Endodermal cell (in vitro differentiated cells): ENCODE results near the gene MTHFS. TPM values are rescaled to one million over a fixed set of nuclear protein-coding genes. Genes with fewer than 3 reads are reported as not detected.

Source experiments
- DNase-seq: peaks from one replicate; pipeline ENCODE4 v3.0.0-alpha.2; 2017
- H3K27ac ChIP-seq: 2 replicates; pipeline ENCODE4 v1.5.1; 2013; ENCODE audit warnings: mild to moderate bottlenecking, low read depth, low read length, moderate library complexity
- H3K27me3 ChIP-seq: 2 replicates; pipeline ENCODE4 v1.6.1; 2013; ENCODE audit warnings: mild to moderate bottlenecking, low read length, moderate library complexity; ENCODE audit not compliant: insufficient read depth, control insufficient read depth, poor library complexity, severe bottlenecking
- H3K36me3 ChIP-seq: 2 replicates; pipeline ENCODE4 v1.7.0; 2013; ENCODE audit warnings: mild to moderate bottlenecking, low read length, moderate library complexity; ENCODE audit not compliant: control insufficient read depth, insufficient read depth
- H3K4me1 ChIP-seq: one replicate; pipeline ENCODE4 v1.7.0; 2013; ENCODE audit warnings: low read length; ENCODE audit not compliant: control insufficient read depth, insufficient read depth
- H3K4me3 ChIP-seq: 2 replicates; pipeline ENCODE4 v1.5.1; 2013; ENCODE audit warnings: mild to moderate bottlenecking, low read length, moderate library complexity
- H3K9ac ChIP-seq: 2 replicates; pipeline ENCODE4 v1.6.1; 2013; ENCODE audit warnings: mild to moderate bottlenecking, low read length, moderate library complexity; ENCODE audit not compliant: poor library complexity, severe bottlenecking; ENCODE audit errors: extremely low read depth
- H3K9me3 ChIP-seq: 2 replicates; pipeline ENCODE4 v1.6.1; 2013; ENCODE audit warnings: mild to moderate bottlenecking, low read length, moderate library complexity; ENCODE audit not compliant: control insufficient read depth
- H3K27ac Mint-ChIP-seq: 2 replicates; pipeline ENCODE4 v1.8.0; 2020; ENCODE audit warnings: mixed read lengths
- H3K27me3 Mint-ChIP-seq: 2 replicates; pipeline ENCODE4 v1.8.0; 2021; ENCODE audit warnings: mild to moderate bottlenecking, mixed read lengths; ENCODE audit not compliant: insufficient read depth
- H3K36me3 Mint-ChIP-seq: 2 replicates; pipeline ENCODE4 v1.8.0; 2020; ENCODE audit warnings: low read depth, mixed read lengths
- H3K4me1 Mint-ChIP-seq: 2 replicates; pipeline ENCODE4 v1.8.0; 2020; ENCODE audit warnings: mixed read lengths
- H3K4me3 Mint-ChIP-seq: 2 replicates; pipeline ENCODE4 v1.8.0; 2020; ENCODE audit warnings: mild to moderate bottlenecking, moderate library complexity, mixed read lengths
- H3K9me3 Mint-ChIP-seq: 2 replicates; pipeline ENCODE4 v1.8.0; 2020; ENCODE audit warnings: mild to moderate bottlenecking, mixed read lengths
- WGBS, 2 experiments: methylation state at CpG; one replicate each; pipeline versions ENCODE4 v1.1.5 to v1.1.7; 2013; ENCODE audit warnings: missing lambda C conversion rate in 2 of 2, mixed read lengths in 1 of 2; ENCODE audit not compliant: insufficient coverage in 1 of 2, insufficient read length in 1 of 2; 5-methylcytosine and 5-hydroxymethylcytosine counted together
- total RNA-seq, 2 donors: library from RNA; stranded (reverse); fragmentation: NEBNext Ultra II Directional in 1 of 2; extraction: Animal tissue kit (Norgen Biotek cat#: 25700) in 1 of 2; gene quantifications; 2 replicates in 1 of 2; 3 replicates in 1 of 2; pipeline ENCODE4 v1.2.1, GENCODE V29; 2021
- TF ChIP-seq, protein P1 (sequence below): fragments of 200-600 bp; sonication (generic); conservative IDR thresholded peaks from 2 replicates; pipeline ENCODE4 v1.5.0; 2021; ENCODE audit warnings: antibody characterized with exemption, mild to moderate bottlenecking

Gene MTHFS
- total RNA-seq, 2 donors from 2014 or later: 28.2 to 33.6 TPM

DNA sequence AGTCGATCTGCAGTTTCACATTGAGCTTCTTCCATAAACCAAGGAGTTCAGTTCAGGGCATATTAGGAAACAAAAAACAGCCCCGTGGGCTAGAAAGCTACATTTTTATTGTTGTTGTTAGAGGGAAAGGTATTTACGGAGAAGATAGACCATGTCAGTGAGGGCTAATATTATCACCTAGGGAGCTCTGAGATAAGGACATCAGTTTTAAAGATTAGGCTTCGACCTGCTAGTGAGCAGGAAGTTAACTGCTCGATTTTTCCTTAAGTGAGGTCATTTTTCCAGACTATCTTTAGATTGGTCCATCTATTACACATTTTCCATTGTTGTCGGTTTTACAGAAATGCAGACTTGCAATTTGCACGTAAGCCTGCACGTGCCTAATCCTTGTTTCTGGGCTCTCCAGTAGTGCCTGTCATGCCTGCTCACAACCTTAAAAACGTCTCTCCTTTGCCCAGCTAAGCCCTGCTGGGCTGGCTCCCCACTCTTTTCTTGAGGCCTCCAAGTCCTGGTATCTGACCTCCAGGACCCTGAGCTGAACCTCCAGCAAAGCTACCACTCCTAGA, 72.6 kb downstream of the MTHFS start:
- Histone ChIP-seq H3K27ac (no peak overlapping the region), H3K9ac (no peak overlapping the region), H3K36me3 (no peaks in the 10 kb centered on the region), H3K27me3 (no peaks in the 10 kb centered on the region), H3K4me1 (peaks cover 7% of the 10 kb centered on the region), H3K4me3 (no peak overlapping the region), H3K9me3 (peaks cover 21% of the 10 kb centered on the region)
- no peak overlapping the region for H3K4me3 Mint-ChIP-seq
- no peaks in the 10 kb centered on the region for H3K27me3 Mint-ChIP-seq
- 74 to 83% methylated on average over 9 of the region's 9 CpGs for WGBS, 2 experiments
- TF ChIP-seq, protein P1, sequence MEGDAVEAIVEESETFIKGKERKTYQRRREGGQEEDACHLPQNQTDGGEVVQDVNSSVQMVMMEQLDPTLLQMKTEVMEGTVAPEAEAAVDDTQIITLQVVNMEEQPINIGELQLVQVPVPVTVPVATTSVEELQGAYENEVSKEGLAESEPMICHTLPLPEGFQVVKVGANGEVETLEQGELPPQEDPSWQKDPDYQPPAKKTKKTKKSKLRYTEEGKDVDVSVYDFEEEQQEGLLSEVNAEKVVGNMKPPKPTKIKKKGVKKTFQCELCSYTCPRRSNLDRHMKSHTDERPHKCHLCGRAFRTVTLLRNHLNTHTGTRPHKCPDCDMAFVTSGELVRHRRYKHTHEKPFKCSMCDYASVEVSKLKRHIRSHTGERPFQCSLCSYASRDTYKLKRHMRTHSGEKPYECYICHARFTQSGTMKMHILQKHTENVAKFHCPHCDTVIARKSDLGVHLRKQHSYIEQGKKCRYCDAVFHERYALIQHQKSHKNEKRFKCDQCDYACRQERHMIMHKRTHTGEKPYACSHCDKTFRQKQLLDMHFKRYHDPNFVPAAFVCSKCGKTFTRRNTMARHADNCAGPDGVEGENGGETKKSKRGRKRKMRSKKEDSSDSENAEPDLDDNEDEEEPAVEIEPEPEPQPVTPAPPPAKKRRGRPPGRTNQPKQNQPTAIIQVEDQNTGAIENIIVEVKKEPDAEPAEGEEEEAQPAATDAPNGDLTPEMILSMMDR: no peak
- H3K36me3 Mint-ChIP-seq: peaks cover 27% of the 10 kb centered on the region
- H3K9me3 Mint-ChIP-seq: peaks cover 18% of the 10 kb centered on the region
- no peak overlapping the region for H3K27ac Mint-ChIP-seq
- DNase-seq: no peak
- peaks cover 16% of the 10 kb centered on the region for H3K4me1 Mint-ChIP-seq

DNA sequence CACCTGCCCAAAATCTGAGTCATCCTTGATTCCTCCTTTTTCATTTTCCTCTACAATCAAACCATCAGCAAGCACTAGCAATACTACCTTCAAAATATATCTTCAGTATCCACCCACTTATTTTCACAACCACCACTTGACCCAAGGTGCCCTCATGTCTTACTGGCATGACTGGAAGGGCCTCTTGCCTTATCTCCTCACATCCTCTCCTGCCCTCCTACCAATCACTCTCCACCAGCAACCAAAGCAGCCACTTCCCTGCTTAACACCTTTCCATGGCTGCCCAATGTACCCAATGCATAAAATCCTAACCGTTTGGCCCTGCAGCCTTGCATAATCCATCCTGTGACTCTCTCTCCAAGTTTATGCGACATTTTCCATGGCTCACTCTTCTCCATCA, 76.0 kb downstream of the MTHFS start:
- no peaks in the 10 kb centered on the region for H3K27me3 Mint-ChIP-seq
- WGBS, 2 experiments: 91 to 95% methylated on average over 2 of the region's 2 CpGs
- H3K9me3 ChIP-seq: peaks cover 20% of the 10 kb centered on the region

DNA sequence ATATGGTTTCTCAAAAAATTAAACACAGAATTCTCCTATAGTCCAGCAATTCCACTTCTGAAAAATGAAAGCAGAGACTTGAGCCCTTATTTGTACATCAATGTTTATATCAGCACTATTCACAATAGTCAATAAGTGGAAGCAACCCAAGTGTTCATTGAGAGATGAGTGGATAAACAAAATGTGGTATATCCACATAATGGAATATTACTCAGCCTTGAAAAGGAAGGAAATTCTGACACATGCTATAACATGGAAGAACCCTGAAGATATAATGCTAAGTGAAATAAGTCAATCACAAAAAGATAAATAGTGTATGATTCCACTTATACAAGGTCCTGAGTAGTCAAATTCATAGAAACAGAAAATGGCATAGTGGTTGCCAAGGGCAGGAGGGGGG, 76.6 kb downstream of the MTHFS start:
- Mint-ChIP-seq H3K27ac (no peak overlapping the region), H3K27me3 (no peaks in the 10 kb centered on the region), H3K36me3 (peaks cover 15% of the 10 kb centered on the region), H3K9me3 (peaks cover 24% of the 10 kb centered on the region), H3K4me3 (no peak overlapping the region), H3K4me1 (peaks cover 12% of the 10 kb centered on the region)
- TF ChIP-seq, protein P1: no peak
- Histone ChIP-seq H3K36me3 (no peaks in the 10 kb centered on the region), H3K9ac (no peak overlapping the region), H3K27me3 (no peaks in the 10 kb centered on the region), H3K4me1 (peaks cover 7% of the 10 kb centered on the region), H3K27ac (no peak overlapping the region), H3K4me3 (peak overlapping the region; percentile 23), H3K9me3 (peaks cover 20% of the 10 kb centered on the region)
- DNase-seq: no peak

More for the DNA sequence above, 76.0 kb downstream of the MTHFS start:
- H3K27ac ChIP-seq: no peak overlapping the region
- no peak overlapping the region for H3K9ac ChIP-seq
- peaks cover 7% of the 10 kb centered on the region for H3K4me1 ChIP-seq
- no peak for DNase-seq
- no peaks in the 10 kb centered on the region for H3K27me3 ChIP-seq
- TF ChIP-seq, protein P1: no peak
- Mint-ChIP-seq H3K36me3 (peaks cover 16% of the 10 kb centered on the region), H3K4me3 (no peak overlapping the region), H3K27ac (no peak overlapping the region), H3K4me1 (peaks cover 12% of the 10 kb centered on the region), H3K9me3 (peaks cover 24% of the 10 kb centered on the region)
- no peaks in the 10 kb centered on the region for H3K36me3 ChIP-seq
- H3K4me3 ChIP-seq: no peak overlapping the region
